Islet precursor cell (in vitro differentiated cells): ENCODE data around the gene PREPL.
A peak's percentile ranks its signal among the peaks of the same experiment; 100 is the strongest.

Experiments
- DNase-seq: peaks from one replicate; pipeline ENCODE4 v3.0.0-alpha.2; 2018

Gene PREPL

GRCh38 chr2:44291281-44292248 lies 69.7 kb downstream of the PREPL start:
- peak; percentile 91 for DNase-seq

- no peak for DNase-seq
Observed at GRCh38 chr2:44290261-44290660, 71.0 kb downstream of the PREPL start.

GRCh38 chr2:44286884-44287638 lies 74.2 kb downstream of the PREPL start:
- DNase-seq, result no peak

- no peak for DNase-seq
Observed at GRCh38 chr2:44286119-44286883, 75.0 kb downstream of the PREPL start.

GRCh38 chr2:44285174-44285573 lies 76.1 kb downstream of the PREPL start:
- no peak for DNase-seq

- DNase-seq, result no peak
Observed at GRCh38 chr2:44283116-44283666, 78.1 kb downstream of the PREPL start.

GRCh38 chr2:44280869-44281268 lies 80.4 kb downstream of the PREPL start:
- no peak for DNase-seq

- DNase-seq, result no peak
Observed at GRCh38 chr2:44277541-44277940, 83.8 kb downstream of the PREPL start.

- no peak for DNase-seq
Observed at GRCh38 chr2:44275927-44276303, 85.4 kb downstream of the PREPL start.

- DNase-seq, result no peak
Observed at GRCh38 chr2:44273596-44273995, 87.7 kb downstream of the PREPL start.

GRCh38 chr2:44273076-44273475 lies 88.2 kb downstream of the PREPL start:
- no peak for DNase-seq

GRCh38 chr2:44271296-44271695 lies 90.0 kb downstream of the PREPL start:
- no peak for DNase-seq

- DNase-seq, result no peak
Observed at GRCh38 chr2:44269831-44270230, 91.5 kb downstream of the PREPL start.

- DNase-seq, result no peak
Observed at GRCh38 chr2:44267796-44268648, 93.3 kb downstream of the PREPL start.
